Caco-2 (cell line): ENCODE measurements around the gene INO80B. TPM values are rescaled to one million over a fixed set of nuclear protein-coding genes. Genes with fewer than 3 reads are reported as not detected.

Experiments
- BruUV-seq: library from RNA; stranded (reverse); fragments of 400-500 nt; replicated peaks from 2 replicates; lab custom pipeline; 2021; lab: Mats Ljungman, UMichigan
- CTCF ChIA-PET: fragments of 300-600 bp; sonication (Branson Sonifier 250); formaldehyde crosslinking; loops from one replicate; lab custom pipeline; 2022; ENCODE audit warnings: antibody characterized with exemption; lab: Charles Lee
- POLR2A ChIA-PET: fragments of 300-600 bp; sonication (Branson Sonifier 250); formaldehyde crosslinking; loops from one replicate; lab custom pipeline; 2022; ENCODE audit warnings: antibody characterized with exemption; lab: Charles Lee
- DNase-seq, 2 experiments: peaks; one replicate each; pipeline versions ENCODE4 v3.0.0 to v3.0.0-alpha.2; 2020 to 2022
- H3K27me3 ChIP-seq: replicated peaks from 2 replicates; pipeline ENCODE4 v1.6.0; 2011; ENCODE audit warnings: low read length; ENCODE audit not compliant: control insufficient read depth, insufficient read depth
- H3K36me3 ChIP-seq: 2 replicates; pipeline ENCODE4 v1.5.1; 2011; ENCODE audit warnings: low read length; ENCODE audit not compliant: control insufficient read depth, insufficient read depth
- H3K4me1 ChIP-seq: fragments of 250-450 bp; sonication (Bioruptor Pico); 2 replicates; pipeline ENCODE4 v1.5.1; 2020; ENCODE audit warnings: mild to moderate bottlenecking
- H3K4me3 ChIP-seq: 2 replicates; pipeline ENCODE4 v1.5.1; 2011; ENCODE audit warnings: low read depth, mild to moderate bottlenecking, control low read depth, low read length
- H3K9me3 ChIP-seq: fragments of 250-450 bp; sonication (Bioruptor Pico); 2 replicates; pipeline ENCODE4 v1.5.1; 2020; ENCODE audit warnings: mild to moderate bottlenecking, moderate library complexity
- H3K27ac Mint-ChIP-seq: one replicate; pipeline ENCODE4 v1.8.0; 2022; ENCODE audit warnings: mixed read lengths; ENCODE audit not compliant: unreplicated experiment
- H3K27me3 Mint-ChIP-seq: one replicate; pipeline ENCODE4 v1.8.0; 2022; ENCODE audit warnings: mixed read lengths; ENCODE audit not compliant: insufficient read depth, unreplicated experiment
- H3K36me3 Mint-ChIP-seq: one replicate; pipeline ENCODE4 v1.8.0; 2022; ENCODE audit warnings: mild to moderate bottlenecking, mixed read lengths; ENCODE audit not compliant: insufficient read depth, unreplicated experiment
- H3K4me1 Mint-ChIP-seq: one replicate; pipeline ENCODE4 v1.8.0; 2022; ENCODE audit warnings: low read depth, mixed read lengths; ENCODE audit not compliant: unreplicated experiment
- H3K4me3 Mint-ChIP-seq: one replicate; pipeline ENCODE4 v1.8.0; 2022; ENCODE audit warnings: mild to moderate bottlenecking, moderate library complexity, mixed read lengths; ENCODE audit not compliant: unreplicated experiment
- H3K9me3 Mint-ChIP-seq: one replicate; pipeline ENCODE4 v1.8.0; 2022; ENCODE audit warnings: mixed read lengths; ENCODE audit not compliant: unreplicated experiment
- intact Hi-C: fragments of 100-400 bp; cut with micrococcal nuclease; formaldehyde crosslinking; loops from one replicate; pipeline ENCODE4 v1.10.0; 2022; ENCODE audit not compliant: unreplicated experiment
- total RNA-seq: library from RNA; stranded (reverse); gene quantifications from 2 replicates; pipeline ENCODE4 v1.2.3, GENCODE V29; 2022
- TF ChIP-seq, protein P1 (sequence below), 2 experiments: fragments of 200-600 bp in 1 of 2; IDR thresholded peaks; 1 replicate in 1 of 2; 2 replicates in 1 of 2; pipeline versions ENCODE4 v1.5.1 to v1.8.0; 2011 to 2022; ENCODE audit warnings: antibody characterized with exemption in 1 of 2, control low read depth in 1 of 2, inconsistent platforms in 1 of 2, low read depth in 1 of 2, low read length in 1 of 2, mild to moderate bottlenecking in 1 of 2, moderate library complexity in 1 of 2; ENCODE audit not compliant: insufficient read depth in 1 of 2, severe bottlenecking in 1 of 2, unreplicated experiment in 1 of 2

The INO80B gene
- total RNA-seq, 1 experiment from 2014 or later, result 25.2 TPM

DNA sequence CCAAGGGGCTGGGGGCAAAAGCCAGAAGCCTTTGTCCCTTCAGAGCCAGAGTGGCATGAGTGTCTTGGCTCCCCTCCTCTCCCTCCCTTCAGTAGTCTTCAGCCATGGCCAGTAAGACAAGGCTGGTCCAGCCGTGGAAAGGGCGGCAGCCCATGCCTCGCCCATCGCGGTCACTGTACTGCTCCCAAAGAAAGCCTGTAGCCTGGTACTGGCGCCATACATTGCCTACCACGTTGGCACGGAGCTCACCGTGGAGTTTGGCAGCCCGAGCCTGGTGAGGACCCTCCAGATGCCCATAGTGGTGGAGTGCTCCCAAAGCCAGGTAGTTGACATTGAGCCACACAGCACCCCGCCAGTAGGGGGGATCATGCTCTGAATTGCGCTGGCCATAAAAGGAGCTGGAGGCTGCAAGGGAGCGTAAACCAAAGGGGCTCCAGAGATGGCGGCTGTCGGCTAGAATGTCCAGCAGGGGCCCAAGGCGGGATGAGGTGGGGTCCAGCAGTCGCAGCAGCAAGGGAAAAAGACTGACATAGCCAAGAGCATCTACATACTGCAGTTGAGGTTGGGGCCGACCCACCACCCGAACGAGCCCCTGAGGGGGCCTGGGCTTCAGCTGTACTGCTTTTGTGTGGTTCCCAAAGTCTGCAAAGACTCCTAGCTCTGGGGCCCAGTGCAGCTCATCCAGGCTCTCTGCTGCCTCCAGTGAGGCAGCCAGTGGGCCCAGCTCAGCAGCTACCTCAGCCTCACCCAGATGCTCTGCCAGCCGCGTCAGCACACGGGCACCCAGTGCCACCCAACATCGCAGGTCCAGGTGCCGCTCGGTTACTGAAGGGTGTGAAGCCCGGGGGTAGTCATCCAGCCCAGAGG lies 6.5 kb downstream of the INO80B start:
- Mint-ChIP-seq H3K9me3 (no peaks in the 10 kb centered on the region), H3K36me3 (peaks cover 71% of the 10 kb centered on the region), H3K4me1 (peaks cover 20% of the 10 kb centered on the region), H3K27ac (peak overlapping the region; percentile 69), H3K4me3 (no peak overlapping the region), H3K27me3 (no peaks in the 10 kb centered on the region)
- no peaks in the 10 kb centered on the region for H3K27me3 ChIP-seq
- H3K9me3 ChIP-seq, result no peaks in the 10 kb centered on the region
- peaks cover 9% of the 10 kb centered on the region; the same call in 1 of the 2 replicates for H3K4me1 ChIP-seq
- ChIA-PET CTCF (interaction anchor here (0.7 to 1.0 kb wide), 9 partner anchors 10 to 126 kb away, joined by 3 to 5 read pairs (median 4); partner anchors contain the start of genes AUP1, CCDC142, HTRA2 and MRPL53), POLR2A (interaction anchor here (0.5 kb wide), 1 partner anchor 31 kb away, joined by 3 read pairs; no protein-coding TSS in a partner anchor)
- TF ChIP-seq, protein P1, sequence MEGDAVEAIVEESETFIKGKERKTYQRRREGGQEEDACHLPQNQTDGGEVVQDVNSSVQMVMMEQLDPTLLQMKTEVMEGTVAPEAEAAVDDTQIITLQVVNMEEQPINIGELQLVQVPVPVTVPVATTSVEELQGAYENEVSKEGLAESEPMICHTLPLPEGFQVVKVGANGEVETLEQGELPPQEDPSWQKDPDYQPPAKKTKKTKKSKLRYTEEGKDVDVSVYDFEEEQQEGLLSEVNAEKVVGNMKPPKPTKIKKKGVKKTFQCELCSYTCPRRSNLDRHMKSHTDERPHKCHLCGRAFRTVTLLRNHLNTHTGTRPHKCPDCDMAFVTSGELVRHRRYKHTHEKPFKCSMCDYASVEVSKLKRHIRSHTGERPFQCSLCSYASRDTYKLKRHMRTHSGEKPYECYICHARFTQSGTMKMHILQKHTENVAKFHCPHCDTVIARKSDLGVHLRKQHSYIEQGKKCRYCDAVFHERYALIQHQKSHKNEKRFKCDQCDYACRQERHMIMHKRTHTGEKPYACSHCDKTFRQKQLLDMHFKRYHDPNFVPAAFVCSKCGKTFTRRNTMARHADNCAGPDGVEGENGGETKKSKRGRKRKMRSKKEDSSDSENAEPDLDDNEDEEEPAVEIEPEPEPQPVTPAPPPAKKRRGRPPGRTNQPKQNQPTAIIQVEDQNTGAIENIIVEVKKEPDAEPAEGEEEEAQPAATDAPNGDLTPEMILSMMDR (IDR thresholded peaks at IDR 0.05; ENCODE audit: insufficient read depth in 1 of 2, low read depth in 1 of 2, low read length in 1 of 2, severe bottlenecking in 1 of 2, unreplicated experiment in 1 of 2), result peak; percentile 33 to 48
- H3K36me3 ChIP-seq, result peaks cover 4% of the 10 kb centered on the region
- no peak overlapping the region for H3K4me3 ChIP-seq
- peak; percentile 65 to 69 for DNase-seq
- intact Hi-C loops, result no loop called here
- BruUV-seq, result no TSS peak

DNA sequence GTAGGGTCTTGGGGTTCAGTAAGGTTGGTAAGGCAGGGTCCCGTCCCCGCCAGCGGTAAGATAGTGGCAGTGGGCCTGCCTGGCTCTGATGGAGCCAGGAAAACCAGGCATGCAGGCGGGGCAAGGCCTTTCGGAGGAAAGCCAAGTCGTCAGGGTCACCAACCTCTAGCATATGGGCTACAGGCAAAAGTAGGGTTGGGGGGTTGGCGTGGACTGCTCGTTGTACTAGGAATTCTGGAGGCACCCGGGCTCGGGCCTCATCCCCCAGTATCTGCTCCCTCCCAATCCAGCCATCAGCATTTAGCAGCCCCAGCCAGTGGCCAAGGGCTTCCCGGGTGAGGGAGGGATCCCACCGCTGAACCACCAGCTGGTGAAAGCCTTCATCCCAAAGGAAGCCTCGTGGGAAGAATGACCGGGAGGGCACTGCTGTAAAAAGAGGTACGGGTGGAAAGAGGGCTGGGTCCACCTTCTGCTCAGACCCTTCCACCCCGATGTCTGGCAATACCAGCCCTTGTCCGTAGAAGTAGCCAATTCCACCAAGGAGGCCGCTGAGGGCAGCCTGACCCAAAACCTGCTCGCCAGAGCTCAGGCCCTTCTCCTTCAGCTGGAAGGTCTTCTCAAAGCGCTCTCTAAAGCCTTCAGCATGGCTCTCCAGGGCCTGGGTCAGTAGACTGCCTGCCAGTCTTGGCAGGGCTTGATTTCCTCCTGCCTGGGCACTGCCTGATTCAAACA lies 7.3 kb downstream of the INO80B start:
- Mint-ChIP-seq H3K36me3 (peaks cover 68% of the 10 kb centered on the region), H3K4me3 (peak overlapping the region; percentile 55), H3K27ac (no peak overlapping the region), H3K4me1 (peaks cover 14% of the 10 kb centered on the region), H3K27me3 (no peaks in the 10 kb centered on the region), H3K9me3 (no peaks in the 10 kb centered on the region)
- TF ChIP-seq, protein P1 (IDR thresholded peaks at IDR 0.05; ENCODE audit: insufficient read depth in 1 of 2, low read depth in 1 of 2, low read length in 1 of 2, severe bottlenecking in 1 of 2, unreplicated experiment in 1 of 2), result no peak
- DNase-seq, result no peak
- Histone ChIP-seq H3K4me3 (no peak overlapping the region), H3K36me3 (peaks cover 4% of the 10 kb centered on the region), H3K4me1 (0 out of 2 replicates have a peak, but pooled peaks cover 5% of the 10 kb centered on the region), H3K27me3 (no peaks in the 10 kb centered on the region), H3K9me3 (no peaks in the 10 kb centered on the region)
- intact Hi-C loops, result no loop called here
- POLR2A ChIA-PET, result interaction anchor here (0.5 kb wide), 1 partner anchor 32 kb away, joined by 3 read pairs; no protein-coding TSS in a partner anchor
- no TSS peak for BruUV-seq
- CTCF ChIA-PET, result interaction anchor here (0.7 to 1.0 kb wide), 9 partner anchors 9 to 126 kb away, joined by 3 to 5 read pairs (median 4); partner anchors contain the start of genes AUP1, CCDC142, HTRA2 and MRPL53

DNA sequence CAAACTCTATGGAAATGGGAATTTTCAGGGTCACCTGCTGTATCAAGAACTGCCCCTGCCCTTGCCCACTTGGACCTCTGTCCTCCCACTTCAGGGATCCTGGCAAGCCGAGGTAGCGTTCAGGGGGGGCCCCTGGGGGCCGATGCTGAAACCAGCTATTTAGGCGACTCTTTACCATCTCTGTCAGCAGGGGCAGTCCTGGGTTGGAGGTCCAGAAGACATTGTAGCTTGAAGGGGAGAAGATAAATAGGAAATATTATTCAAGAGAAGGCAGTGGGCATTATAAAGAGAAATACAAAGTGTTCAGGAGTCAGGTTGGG lies 7.9 kb downstream of the INO80B start:
- H3K27me3 ChIP-seq, result no peaks in the 10 kb centered on the region
- Mint-ChIP-seq H3K27me3 (no peaks in the 10 kb centered on the region), H3K4me3 (peak overlapping the region; percentile 55), H3K4me1 (peaks cover 14% of the 10 kb centered on the region), H3K36me3 (peaks cover 63% of the 10 kb centered on the region), H3K9me3 (no peaks in the 10 kb centered on the region), H3K27ac (no peak overlapping the region)
- intact Hi-C loops, result no loop called here
- peaks cover 4% of the 10 kb centered on the region for H3K36me3 ChIP-seq
- DNase-seq, result no peak
- H3K9me3 ChIP-seq, result no peaks in the 10 kb centered on the region
- TF ChIP-seq, protein P1 (IDR thresholded peaks at IDR 0.05; ENCODE audit: insufficient read depth in 1 of 2, low read depth in 1 of 2, low read length in 1 of 2, severe bottlenecking in 1 of 2, unreplicated experiment in 1 of 2), result no peak
- POLR2A ChIA-PET, result no interaction called here
- H3K4me3 ChIP-seq, result no peak overlapping the region
- no TSS peak for BruUV-seq
- CTCF ChIA-PET, result no interaction called here
- H3K4me1 ChIP-seq, result 0 out of 2 replicates have a peak, but pooled peaks cover 5% of the 10 kb centered on the region
